ENCODE results near the gene MSRB2.

MSRB2 gene

GRCh38 chr10:23053036-23053435 lies 42.3 kb upstream of the MSRB2 start:
- no peak for DNase-seq (ENCODE audit: extremely low spot score)
- CTCF ChIA-PET = no interaction called here
- no peak for TF ChIP-seq CTCF (IDR thresholded peaks at IDR 0.05; ENCODE audit: control extremely low read depth, extremely low read depth, low read depth, missing control alignments)
- POLR2A ChIA-PET = no interaction called here

- POLR2A ChIA-PET = no interaction called here
- TF ChIP-seq CTCF (IDR thresholded peaks at IDR 0.05; ENCODE audit: control extremely low read depth, extremely low read depth, low read depth, missing control alignments) = no peak
- CTCF ChIA-PET = no interaction called here
- no peak for DNase-seq (ENCODE audit: extremely low spot score)
These were observed 39.8 kb upstream of the MSRB2 start for GRCh38 chr10:23055424-23056185.

GRCh38 chr10:23056186-23056579 lies 39.2 kb upstream of the MSRB2 start:
- no peak for DNase-seq (ENCODE audit: extremely low spot score)
- ChIA-PET CTCF (interaction anchor here (1.0 kb wide), 1 partner anchor 9 kb away, joined by 3 read pairs; no protein-coding TSS in a partner anchor), POLR2A (no interaction called here)
- TF ChIP-seq CTCF (IDR thresholded peaks at IDR 0.05; ENCODE audit: control extremely low read depth, extremely low read depth, low read depth, missing control alignments) = no peak

- no peak for DNase-seq (ENCODE audit: extremely low spot score)
- no peak for TF ChIP-seq CTCF (IDR thresholded peaks at IDR 0.05; ENCODE audit: control extremely low read depth, extremely low read depth, low read depth, missing control alignments)
- ChIA-PET CTCF (no interaction called here), POLR2A (no interaction called here)
These were observed 37.0 kb upstream of the MSRB2 start for GRCh38 chr10:23058366-23058765.

- DNase-seq (ENCODE audit: extremely low spot score) = no peak
- CTCF ChIA-PET = no interaction called here
- POLR2A ChIA-PET = no interaction called here
- TF ChIP-seq CTCF (IDR thresholded peaks at IDR 0.05; ENCODE audit: control extremely low read depth, extremely low read depth, low read depth, missing control alignments) = no peak
These were observed 34.5 kb upstream of the MSRB2 start for GRCh38 chr10:23060918-23061317.

GRCh38 chr10:23063045-23063972 lies 32.1 kb upstream of the MSRB2 start:
- POLR2A ChIA-PET = no interaction called here
- DNase-seq (ENCODE audit: extremely low spot score) = no peak
- CTCF ChIA-PET = interaction anchor here (0.9 to 1.2 kb wide), 3 partner anchors 10 to 1053 kb away, joined by 3 to 4 read pairs (median 3); no protein-coding TSS in a partner anchor
- TF ChIP-seq CTCF (IDR thresholded peaks at IDR 0.05; ENCODE audit: control extremely low read depth, extremely low read depth, low read depth, missing control alignments) = no peak

Data from GM10248 (cell line).